Amygdala (tissue), 56 donors: Measurements from ENCODE around the gene PRKCH.

ENCODE experiments used
- DNase-seq, 56 donors: peaks; one replicate each; lab custom pipeline; 2025; lab: John Stamatoyannopoulos, UW

PRKCH gene

DNA sequence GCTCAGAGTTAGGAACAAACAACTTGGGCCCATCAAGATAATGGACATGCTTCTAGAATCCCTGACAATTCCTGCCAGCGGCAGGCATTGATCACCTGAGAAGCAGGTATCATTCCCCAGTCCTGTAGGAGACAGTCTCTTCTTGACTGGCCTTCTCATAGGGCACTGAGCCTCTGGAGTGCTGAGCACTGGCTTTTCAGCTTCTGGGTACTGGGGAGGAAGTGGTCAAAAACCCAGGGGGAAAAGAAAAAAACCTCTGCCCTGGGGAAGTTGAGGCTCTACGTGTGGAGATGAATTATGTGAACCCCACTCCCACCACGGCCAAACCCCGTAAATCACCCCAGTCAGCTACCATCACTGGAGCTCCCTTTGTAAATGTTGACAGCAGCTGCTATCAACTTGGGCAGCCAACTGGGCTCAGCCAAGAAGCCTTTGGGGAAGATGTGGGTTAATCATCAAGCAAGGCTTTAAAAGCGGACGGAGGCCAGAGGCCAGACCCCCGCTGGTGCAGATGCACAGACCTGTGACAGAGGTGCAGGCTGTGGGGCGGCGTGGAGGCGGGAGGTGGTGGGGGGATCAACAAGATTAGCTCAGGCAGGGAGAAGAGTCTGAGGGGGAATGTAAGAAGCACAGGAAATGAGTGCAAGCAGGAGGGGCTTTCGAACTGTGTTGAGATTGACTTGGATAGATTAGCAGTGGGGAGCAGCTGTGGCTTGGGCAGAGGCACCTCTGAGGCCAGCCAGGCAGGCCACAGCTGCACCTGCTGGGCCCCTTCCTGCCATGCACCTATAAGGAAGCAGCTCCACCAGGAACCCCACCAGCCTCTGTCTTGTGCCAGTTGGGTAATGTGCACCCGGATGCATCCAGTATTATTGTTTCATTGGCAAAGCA is 268.6 kb downstream of the PRKCH start:
- no peak for DNase-seq

DNA sequence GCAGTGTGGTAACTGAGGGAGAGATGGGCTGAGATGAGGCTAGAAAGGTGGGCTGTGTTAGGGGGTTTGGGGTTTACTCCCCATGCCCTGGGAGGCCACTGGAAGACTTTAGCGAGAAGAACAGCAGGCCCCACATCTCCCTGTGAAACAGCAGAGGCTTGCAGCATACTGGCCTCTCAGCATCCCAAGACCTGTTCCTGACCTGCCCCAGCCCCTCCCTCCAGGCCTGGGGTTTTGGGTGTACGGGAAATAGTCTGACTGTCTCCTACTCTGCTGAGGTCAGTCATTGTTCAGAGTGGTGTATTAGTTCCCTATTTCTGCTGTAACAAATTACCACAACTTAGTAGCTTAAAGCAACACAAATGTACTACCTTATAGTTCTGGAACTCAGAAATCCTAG is 270.5 kb downstream of the PRKCH start:
- DNase-seq, result no peak

DNA sequence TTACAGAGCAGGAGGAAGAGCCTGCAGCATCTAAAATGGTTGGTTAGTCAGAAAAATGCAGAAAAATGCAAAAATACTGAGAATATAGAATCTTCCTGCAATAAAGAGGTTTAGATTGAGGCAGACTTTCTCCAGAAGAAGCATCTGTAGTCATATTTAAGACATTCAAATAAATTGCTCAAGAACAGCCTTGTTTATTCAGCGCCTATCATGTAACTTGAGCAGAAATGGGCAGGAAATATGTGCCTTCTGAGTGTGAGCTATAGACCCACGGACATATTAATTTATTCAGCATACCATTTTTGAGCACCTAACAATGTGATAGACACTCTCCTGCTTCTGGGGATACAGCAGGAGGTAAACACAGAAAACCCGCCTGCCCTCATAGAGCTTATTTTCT is 272.0 kb downstream of the PRKCH start:
- DNase-seq, result no peak

DNA sequence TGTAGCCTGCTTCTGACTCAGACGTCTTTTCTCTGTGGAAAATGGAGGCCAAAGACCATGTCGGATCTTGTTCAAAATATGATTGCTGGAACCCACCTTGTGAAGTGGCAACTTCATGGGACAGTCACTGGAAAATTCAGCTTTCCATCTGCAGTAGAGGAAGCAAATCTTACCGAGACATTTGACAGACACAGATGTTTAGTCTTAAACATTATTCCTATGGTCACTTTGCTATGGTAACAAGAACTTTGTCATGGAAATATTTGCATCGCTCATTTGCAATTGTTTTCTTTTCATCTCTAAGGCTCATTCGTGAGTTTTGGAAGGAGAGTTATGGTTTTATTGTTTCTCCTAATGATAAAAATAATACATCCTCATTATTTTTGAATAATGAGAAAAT is 275.6 kb downstream of the PRKCH start:
- DNase-seq, result no peak

DNA sequence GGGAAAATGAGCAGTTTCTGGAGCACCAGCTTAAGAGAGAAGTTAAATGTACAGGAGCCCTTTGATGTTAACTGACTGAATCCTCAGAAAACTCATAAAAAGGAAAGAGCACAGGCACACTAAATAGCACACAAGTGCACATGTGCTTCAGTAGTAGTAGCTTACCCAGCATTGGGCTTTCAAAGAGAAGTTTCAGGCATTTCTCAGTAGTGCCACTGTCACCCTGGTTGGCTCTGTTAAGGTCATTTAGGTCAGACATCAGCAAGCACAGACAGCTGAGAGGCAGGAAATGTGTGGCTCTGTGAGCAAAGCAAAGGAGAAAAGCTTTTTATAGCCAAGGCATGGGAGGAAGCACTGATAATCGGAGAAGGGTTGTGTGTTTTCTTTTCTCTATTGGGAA is 277.6 kb downstream of the PRKCH start:
- DNase-seq, result no peak

DNA sequence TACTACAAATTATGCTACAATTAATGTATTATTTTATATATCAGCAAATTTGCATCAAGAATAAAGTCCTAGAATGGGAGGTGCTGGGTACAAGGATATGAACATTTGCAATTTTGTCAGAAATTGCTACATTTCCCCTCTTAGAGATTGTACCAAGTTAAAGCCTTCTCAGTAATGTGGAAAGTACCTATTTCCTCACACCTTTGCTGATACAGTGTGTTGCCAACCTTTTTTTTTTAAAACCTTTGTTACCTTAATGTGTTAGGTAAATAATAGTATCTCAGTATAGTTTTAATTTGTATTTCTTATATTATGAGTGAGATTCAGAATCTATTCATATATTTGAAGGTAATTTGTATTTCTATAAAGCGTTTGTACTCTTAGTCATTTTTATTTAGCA is 278.6 kb downstream of the PRKCH start:
- DNase-seq, result no peak
